Glutamatergic neuron (in vitro differentiated cells): Measurements from ENCODE around the gene HNRNPF. TPM values are rescaled to one million over a fixed set of nuclear protein-coding genes. Genes with fewer than 3 reads are reported as not detected.
"Not testable (repeated sequence)": the region's sequence is repeated elsewhere in the genome, so short reads cannot be mapped to it uniquely, and the experiment has no call there.

Experiments
- DNase-seq: peaks from one replicate; pipeline ENCODE4 v3.0.0; 2022
- H3K27ac Mint-ChIP-seq: one replicate; pipeline ENCODE4 v1.8.0; 2020; ENCODE audit warnings: mild to moderate bottlenecking, mixed read lengths, inconsistent platforms; ENCODE audit not compliant: unreplicated experiment
- H3K27me3 Mint-ChIP-seq: one replicate; pipeline ENCODE4 v1.8.0; 2020; ENCODE audit warnings: mild to moderate bottlenecking, moderate library complexity, mixed read lengths, inconsistent platforms; ENCODE audit not compliant: unreplicated experiment
- H3K36me3 Mint-ChIP-seq: one replicate; pipeline ENCODE4 v1.8.0; 2020; ENCODE audit warnings: mild to moderate bottlenecking, mixed read lengths, inconsistent platforms; ENCODE audit not compliant: unreplicated experiment
- H3K4me1 Mint-ChIP-seq: one replicate; pipeline ENCODE4 v1.8.0; 2020; ENCODE audit warnings: mild to moderate bottlenecking, low read depth, mixed read lengths, inconsistent platforms; ENCODE audit not compliant: unreplicated experiment
- H3K4me3 Mint-ChIP-seq: one replicate; pipeline ENCODE4 v1.8.0; 2020; ENCODE audit warnings: mild to moderate bottlenecking, mixed read lengths, inconsistent platforms; ENCODE audit not compliant: unreplicated experiment
- H3K9me3 Mint-ChIP-seq: one replicate; pipeline ENCODE4 v1.8.0; 2020; ENCODE audit warnings: mild to moderate bottlenecking, moderate library complexity, mixed read lengths, inconsistent platforms; ENCODE audit not compliant: unreplicated experiment
- CTCF ChIP-seq: fragments of 200-600 bp; sonication (generic); IDR thresholded peaks from one replicate; pipeline ENCODE4 v1.5.0; 2021; ENCODE audit not compliant: partially characterized antibody, unreplicated experiment
- total RNA-seq: library from RNA; stranded (reverse); fragmentation: NEBNext Ultra II Directional; extraction: Animal tissue kit (Norgen Biotek cat#: 25700); gene quantifications from one replicate; pipeline ENCODE4 v1.2.1, GENCODE V29; 2021; ENCODE audit not compliant: unreplicated experiment

Gene HNRNPF
- total RNA-seq, 1 donor from 2014 or later = 99.7 TPM

- peak overlapping the region; percentile 59 for H3K4me3 Mint-ChIP-seq
Observed at GRCh38 chr10:43338117-43338516, 70.9 kb downstream of the HNRNPF start.

GRCh38 chr10:43337536-43337935 is 71.5 kb downstream of the HNRNPF start:
- Mint-ChIP-seq H3K27me3 (peaks cover 15% of the 10 kb centered on the region), H3K27ac (peak overlapping the region; percentile 33)
- H3K4me3 Mint-ChIP-seq, H3K36me3 Mint-ChIP-seq, H3K4me1 Mint-ChIP-seq, H3K9me3 Mint-ChIP-seq, DNase-seq: not testable (repeated sequence)

More at GRCh38 chr10:43338117-43338516, 70.9 kb downstream of the HNRNPF start:
- TF ChIP-seq CTCF = peak; percentile 37
- peaks cover 4% of the 10 kb centered on the region for H3K36me3 Mint-ChIP-seq
- DNase-seq = no peak
- H3K4me1 Mint-ChIP-seq = peaks cover 4% of the 10 kb centered on the region
- H3K9me3 Mint-ChIP-seq = peaks cover 5% of the 10 kb centered on the region
- H3K27me3 Mint-ChIP-seq = peaks cover 12% of the 10 kb centered on the region
- H3K27ac Mint-ChIP-seq = peak overlapping the region; percentile 73

- peaks cover 5% of the 10 kb centered on the region for H3K9me3 Mint-ChIP-seq
- H3K4me1 Mint-ChIP-seq = peaks cover 4% of the 10 kb centered on the region
- H3K4me3 Mint-ChIP-seq = no peak overlapping the region
- peak overlapping the region; percentile 66 for H3K27ac Mint-ChIP-seq
- peaks cover 4% of the 10 kb centered on the region for H3K36me3 Mint-ChIP-seq
- TF ChIP-seq CTCF = no peak
- H3K27me3 Mint-ChIP-seq = peaks cover 15% of the 10 kb centered on the region
- no peak for DNase-seq
Observed at GRCh38 chr10:43336641-43337318, 72.2 kb downstream of the HNRNPF start.

- Mint-ChIP-seq H3K9me3 (peaks cover 3% of the 10 kb centered on the region), H3K4me3 (no peak overlapping the region), H3K27ac (no peak overlapping the region), H3K36me3 (peaks cover 4% of the 10 kb centered on the region), H3K27me3 (peaks cover 13% of the 10 kb centered on the region), H3K4me1 (peaks cover 4% of the 10 kb centered on the region)
- DNase-seq = no peak
- TF ChIP-seq CTCF = no peak
Observed at GRCh38 chr10:43336061-43336460, 72.9 kb downstream of the HNRNPF start.

Other genes starting within 250 kb of the HNRNPF start
- gene RASGEF1A, start 142.1 kb downstream of the HNRNPF start, total RNA-seq = 5.7 TPM
- not detected for gene FXYD4, start 37.5 kb downstream of the HNRNPF start, total RNA-seq
- gene ZNF487, start 27.9 kb upstream of the HNRNPF start, total RNA-seq = 2.1 TPM
- gene ZNF239, start 165.4 kb upstream of the HNRNPF start, total RNA-seq = 4.1 TPM
- gene ZNF485, start 197.3 kb upstream of the HNRNPF start, total RNA-seq = 3.4 TPM
- gene ZNF32, start 239.7 kb upstream of the HNRNPF start, total RNA-seq = 32.1 TPM